Measurements from ENCODE around the gene FAM81B. TPM values are rescaled to one million over a fixed set of nuclear protein-coding genes. Genes with fewer than 3 reads are reported as not detected.

The FAM81B gene
- total RNA-seq, 2 experiments from 2014 or later, result not detected

DNA sequence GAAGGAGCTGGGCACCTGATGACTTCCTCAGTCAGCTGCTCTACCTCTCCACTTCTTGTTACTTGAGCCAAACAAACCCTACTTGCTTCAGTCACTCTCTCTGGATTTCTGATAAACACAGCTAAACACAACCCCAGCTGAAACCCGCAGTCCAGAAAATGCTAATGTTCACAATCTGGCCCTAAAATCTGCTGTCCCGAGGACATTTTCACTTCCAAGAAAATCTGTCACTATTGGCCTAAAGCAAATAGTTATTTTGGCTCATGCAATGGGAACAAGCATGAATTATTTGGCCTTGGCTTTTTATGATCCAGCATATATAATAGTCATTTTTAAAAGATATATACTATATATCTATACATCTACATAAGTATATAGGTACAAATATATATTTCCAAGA lies 19.1 kb downstream of the FAM81B start:
- H3K27me3 Mint-ChIP-seq (ENCODE audit: low read depth), result peaks cover 22% of the 10 kb centered on the region
- no peaks in the 10 kb centered on the region for H3K4me1 Mint-ChIP-seq (ENCODE audit: low read depth)
- ChIA-PET POLR2A (no interaction called here), CTCF (no interaction called here)
- no peaks in the 10 kb centered on the region for H3K36me3 Mint-ChIP-seq (ENCODE audit: low read depth)
- ATAC-seq (no peak), DNase-seq (no peak)
- no peaks in the 10 kb centered on the region for H3K9me3 Mint-ChIP-seq (ENCODE audit: insufficient read depth)
- no peak overlapping the region for H3K4me3 Mint-ChIP-seq
- H3K27ac Mint-ChIP-seq, result no peak overlapping the region

DNA sequence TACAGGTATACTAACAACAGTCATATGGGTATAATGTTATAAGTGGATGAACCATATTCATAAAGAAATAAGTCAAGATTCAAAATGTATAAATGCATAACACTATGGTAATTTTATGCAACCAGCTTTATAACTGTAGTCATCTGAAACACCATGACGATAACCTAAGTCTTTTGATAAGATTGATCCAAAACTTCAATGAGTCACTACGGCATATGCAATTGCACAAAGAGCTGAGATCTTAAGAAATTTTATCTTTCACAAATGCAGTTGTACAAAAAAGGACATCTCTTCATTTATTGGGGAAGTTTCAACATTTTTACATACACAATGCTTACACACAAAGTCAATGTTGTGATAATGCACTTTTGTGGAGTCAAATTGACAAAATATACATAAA lies 20.3 kb downstream of the FAM81B start:
- DNase-seq (no peak), ATAC-seq (no peak)
- H3K27me3 Mint-ChIP-seq (ENCODE audit: low read depth), result peaks cover 18% of the 10 kb centered on the region
- H3K27ac Mint-ChIP-seq, result no peak overlapping the region
- no peak overlapping the region for H3K4me3 Mint-ChIP-seq
- H3K36me3 Mint-ChIP-seq (ENCODE audit: low read depth), result no peaks in the 10 kb centered on the region
- no peaks in the 10 kb centered on the region for H3K4me1 Mint-ChIP-seq (ENCODE audit: low read depth)
- ChIA-PET POLR2A (no interaction called here), CTCF (no interaction called here)
- H3K9me3 Mint-ChIP-seq (ENCODE audit: insufficient read depth), result no peaks in the 10 kb centered on the region

DNA sequence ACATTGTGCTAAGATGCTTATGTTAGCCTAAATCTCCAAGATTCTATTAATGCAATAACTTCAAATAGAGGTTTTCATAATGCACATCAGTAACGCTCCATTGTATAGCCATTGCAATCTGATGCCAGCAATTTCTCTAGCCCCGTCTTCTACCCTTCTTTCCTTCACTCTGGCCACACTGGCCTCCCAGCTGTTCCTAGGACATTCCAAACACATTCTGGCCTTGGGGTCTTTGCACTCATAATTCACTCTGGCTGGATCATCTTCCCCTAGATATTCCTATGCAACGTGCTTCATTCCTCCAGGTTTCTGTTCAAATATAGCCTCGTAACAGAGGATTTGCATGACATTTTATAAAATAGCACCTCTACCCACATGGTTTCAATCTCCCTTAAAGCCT lies 23.3 kb downstream of the FAM81B start:
- Mint-ChIP-seq H3K27ac (no peak overlapping the region), H3K4me1 (ENCODE audit: low read depth) (no peaks in the 10 kb centered on the region), H3K27me3 (ENCODE audit: low read depth) (peaks cover 10% of the 10 kb centered on the region), H3K36me3 (ENCODE audit: low read depth) (no peaks in the 10 kb centered on the region), H3K4me3 (no peak overlapping the region), H3K9me3 (ENCODE audit: insufficient read depth) (no peaks in the 10 kb centered on the region)
- no peak for ATAC-seq
- ChIA-PET POLR2A (no interaction called here), CTCF (no interaction called here)
- no peak for DNase-seq

DNA sequence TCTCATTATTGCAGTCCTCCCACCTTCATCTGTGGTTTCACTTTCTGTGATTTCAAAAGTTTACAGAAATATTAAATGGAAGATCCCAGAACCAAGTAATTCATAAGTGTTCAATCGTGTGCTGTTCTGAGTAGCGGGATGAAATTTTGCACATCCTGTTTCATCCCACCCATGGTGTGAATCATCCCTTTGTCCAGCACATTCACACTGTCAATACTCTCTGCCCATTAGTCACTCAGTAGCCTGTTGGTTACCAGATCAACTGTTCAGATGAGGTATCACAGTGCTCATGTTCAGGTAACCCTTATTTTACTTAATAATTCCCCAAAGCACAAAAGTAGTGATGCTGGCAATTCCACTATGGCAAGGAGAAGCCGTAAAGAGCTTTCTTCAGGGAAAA lies 26.8 kb downstream of the FAM81B start:
- no peaks in the 10 kb centered on the region for H3K36me3 Mint-ChIP-seq (ENCODE audit: low read depth)
- no peak overlapping the region for H3K4me3 Mint-ChIP-seq
- H3K27ac Mint-ChIP-seq, result no peak overlapping the region
- no peak for DNase-seq
- no peak for ATAC-seq
- ChIA-PET POLR2A (no interaction called here), CTCF (no interaction called here)
- H3K4me1 Mint-ChIP-seq (ENCODE audit: low read depth), result no peaks in the 10 kb centered on the region
- no peaks in the 10 kb centered on the region for H3K9me3 Mint-ChIP-seq (ENCODE audit: insufficient read depth)
- peaks cover 4% of the 10 kb centered on the region for H3K27me3 Mint-ChIP-seq (ENCODE audit: low read depth)

DNA sequence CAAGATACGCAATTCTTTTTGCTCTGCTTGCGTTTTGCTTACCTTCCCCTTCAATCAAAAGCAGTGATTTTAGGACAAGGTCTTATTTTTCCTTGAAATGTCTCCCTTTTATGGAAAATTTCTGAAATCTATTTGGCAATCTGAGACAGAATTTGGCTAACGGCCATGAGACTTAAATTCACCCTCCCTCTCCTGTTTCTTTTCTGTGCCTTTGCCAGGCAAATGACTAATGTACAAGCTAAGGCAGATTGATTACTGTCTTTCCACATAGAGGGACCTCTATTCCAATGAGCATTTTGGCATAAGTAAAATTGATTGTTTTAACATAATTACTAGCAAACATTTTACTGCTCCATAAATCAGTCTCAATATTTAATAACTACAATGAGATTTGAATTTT lies 31.7 kb downstream of the FAM81B start:
- H3K27me3 Mint-ChIP-seq (ENCODE audit: low read depth), result no peaks in the 10 kb centered on the region
- H3K36me3 Mint-ChIP-seq (ENCODE audit: low read depth), result no peaks in the 10 kb centered on the region
- no peaks in the 10 kb centered on the region for H3K4me1 Mint-ChIP-seq (ENCODE audit: low read depth)

DNA sequence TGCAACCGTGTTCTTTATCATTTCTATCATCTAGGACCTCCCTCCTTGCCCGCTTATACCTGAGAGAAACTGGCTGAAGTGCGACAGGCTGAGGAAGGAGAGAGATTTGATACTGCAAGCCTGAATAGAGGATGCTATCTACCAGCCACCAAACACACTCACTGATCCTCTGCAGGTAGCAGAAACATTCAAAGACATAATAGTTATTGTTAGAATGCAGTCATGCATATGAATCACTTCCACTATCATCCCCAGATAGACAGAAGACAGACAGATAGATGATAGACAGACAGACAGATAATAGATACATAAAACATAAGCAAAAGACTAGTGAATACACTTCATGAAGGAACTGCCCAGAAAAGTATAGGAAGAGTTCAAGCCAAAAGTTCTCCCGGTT lies 32.9 kb downstream of the FAM81B start:
- Mint-ChIP-seq H3K4me1 (ENCODE audit: low read depth) (no peaks in the 10 kb centered on the region), H3K36me3 (ENCODE audit: low read depth) (no peaks in the 10 kb centered on the region), H3K27me3 (ENCODE audit: low read depth) (peaks cover under 1% of the 10 kb centered on the region), H3K27ac (no peak overlapping the region), H3K9me3 (ENCODE audit: insufficient read depth) (no peaks in the 10 kb centered on the region), H3K4me3 (no peak overlapping the region)
- DNase-seq (no peak), ATAC-seq (no peak)
- CTCF ChIA-PET, result no interaction called here
- POLR2A ChIA-PET, result no interaction called here

More for the DNA sequence above, 31.7 kb downstream of the FAM81B start:
- H3K4me3 Mint-ChIP-seq, result no peak overlapping the region
- no peak for ATAC-seq
- ChIA-PET POLR2A (no interaction called here), CTCF (no interaction called here)
- no peak overlapping the region for H3K27ac Mint-ChIP-seq
- no peaks in the 10 kb centered on the region for H3K9me3 Mint-ChIP-seq (ENCODE audit: insufficient read depth)
- no peak for DNase-seq

DNA sequence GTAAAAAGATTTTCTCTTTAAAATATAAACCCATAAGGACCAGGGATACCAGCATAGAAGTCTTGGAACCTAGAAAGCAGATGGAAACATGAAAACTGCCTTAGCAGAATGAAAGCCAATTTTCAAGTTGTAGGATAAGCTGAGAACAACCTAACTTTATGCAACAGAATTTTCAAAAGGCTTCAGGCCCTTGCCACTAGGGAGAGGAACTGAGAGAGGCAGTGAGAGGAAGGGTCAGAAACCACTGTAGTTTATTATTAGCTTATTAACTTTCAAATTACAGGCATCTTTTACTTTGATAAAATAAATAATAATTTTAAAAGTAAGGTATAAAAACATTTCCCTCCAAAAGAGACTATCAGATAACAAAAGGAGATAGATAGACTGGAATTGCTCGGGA lies 33.4 kb downstream of the FAM81B start:
- ATAC-seq (no peak), DNase-seq (no peak)
- H3K27ac Mint-ChIP-seq, result no peak overlapping the region
- POLR2A ChIA-PET, result no interaction called here
- H3K9me3 Mint-ChIP-seq (ENCODE audit: insufficient read depth), result no peaks in the 10 kb centered on the region
- no peaks in the 10 kb centered on the region for H3K36me3 Mint-ChIP-seq (ENCODE audit: low read depth)
- peaks cover 5% of the 10 kb centered on the region for H3K27me3 Mint-ChIP-seq (ENCODE audit: low read depth)
- H3K4me1 Mint-ChIP-seq (ENCODE audit: low read depth), result no peaks in the 10 kb centered on the region
- CTCF ChIA-PET, result no interaction called here
- no peak overlapping the region for H3K4me3 Mint-ChIP-seq

DNA sequence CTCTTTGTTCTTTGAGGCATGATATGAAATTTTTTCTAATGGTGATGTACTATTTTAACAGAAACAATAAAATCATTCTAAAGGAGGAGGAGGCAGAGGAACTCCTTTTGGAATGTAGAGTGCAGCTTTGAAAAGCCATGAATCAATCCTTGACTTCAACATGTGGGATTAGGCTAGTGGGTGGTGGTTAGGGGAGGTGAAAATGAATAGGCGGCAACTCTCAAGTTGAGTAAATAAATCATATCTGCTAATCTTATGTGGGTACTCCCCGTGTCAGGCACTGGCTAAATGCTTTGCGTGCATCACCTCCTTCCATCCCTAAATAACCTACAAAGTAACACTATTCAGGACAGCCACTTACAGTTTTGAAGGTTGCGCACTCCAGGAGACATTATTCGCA lies 35.1 kb downstream of the FAM81B start:
- Mint-ChIP-seq H3K9me3 (ENCODE audit: insufficient read depth) (no peaks in the 10 kb centered on the region), H3K4me3 (no peak overlapping the region), H3K27me3 (ENCODE audit: low read depth) (peaks cover 5% of the 10 kb centered on the region), H3K27ac (no peak overlapping the region), H3K36me3 (ENCODE audit: low read depth) (no peaks in the 10 kb centered on the region), H3K4me1 (ENCODE audit: low read depth) (no peaks in the 10 kb centered on the region)
- ATAC-seq (no peak), DNase-seq (no peak)
- CTCF ChIA-PET, result no interaction called here
- POLR2A ChIA-PET, result no interaction called here

DNA sequence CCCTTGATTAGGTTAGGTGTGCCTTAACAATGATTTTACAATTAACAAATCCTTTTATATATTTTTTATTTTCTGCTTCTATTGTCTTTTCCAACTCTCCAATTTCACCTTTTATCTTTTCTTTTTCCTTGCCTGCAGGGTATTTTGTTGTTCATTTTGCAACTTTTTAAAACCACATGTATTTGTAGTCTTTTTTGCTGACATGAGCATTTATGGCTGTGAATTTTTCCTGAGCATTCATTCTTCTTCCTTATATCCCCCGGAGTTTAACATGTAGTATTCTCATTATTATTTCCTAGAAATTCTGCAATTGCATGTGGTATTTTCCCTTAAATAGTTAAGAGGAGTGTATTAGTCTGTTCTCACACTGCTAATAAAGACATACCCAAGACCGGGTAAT lies 41.6 kb downstream of the FAM81B start:
- ATAC-seq (no peak), DNase-seq (no peak)
- Mint-ChIP-seq H3K36me3 (ENCODE audit: low read depth) (no peaks in the 10 kb centered on the region), H3K27me3 (ENCODE audit: low read depth) (peaks cover 5% of the 10 kb centered on the region), H3K9me3 (ENCODE audit: insufficient read depth) (peaks cover 5% of the 10 kb centered on the region), H3K4me1 (ENCODE audit: low read depth) (no peaks in the 10 kb centered on the region), H3K27ac (no peak overlapping the region), H3K4me3 (no peak overlapping the region)
- ChIA-PET POLR2A (no interaction called here), CTCF (no interaction called here)

DNA sequence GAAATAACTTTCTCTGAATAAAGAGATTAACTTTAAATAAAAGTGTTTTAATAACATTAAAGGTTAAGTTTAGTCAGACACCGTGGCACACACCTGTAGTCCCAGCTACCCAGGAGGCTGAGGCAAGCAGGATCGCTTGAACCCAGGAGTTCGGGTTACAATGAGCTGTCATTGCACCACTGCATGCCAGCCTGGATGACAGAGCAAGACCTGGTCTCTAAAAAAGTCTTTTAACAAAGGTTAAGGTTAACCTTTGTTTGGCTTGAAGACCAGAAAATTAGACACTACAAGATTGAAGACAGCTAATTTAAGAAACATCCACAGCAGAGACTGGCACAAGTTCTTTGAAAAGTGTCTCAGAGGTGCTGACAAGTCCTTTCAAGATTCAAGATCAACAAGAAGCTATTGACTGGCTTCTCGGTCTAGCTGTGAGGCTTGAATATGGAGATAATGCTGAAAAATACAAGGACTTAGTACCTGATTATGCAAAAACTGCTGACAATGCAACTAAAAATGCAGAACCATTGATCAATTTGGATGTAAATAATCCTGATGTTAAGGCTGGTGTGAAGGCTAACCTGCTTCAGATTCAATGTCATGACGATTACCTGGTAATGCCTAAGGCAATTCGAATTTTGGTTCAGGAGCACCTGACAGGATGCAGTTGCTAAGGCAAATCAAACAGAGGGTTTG lies 48.8 kb downstream of the FAM81B start:
- H3K9me3 Mint-ChIP-seq (ENCODE audit: insufficient read depth), result no peaks in the 10 kb centered on the region
- H3K27ac Mint-ChIP-seq, result no peak overlapping the region
- ATAC-seq, result no peak
- POLR2A ChIA-PET, result no interaction called here
- H3K36me3 Mint-ChIP-seq (ENCODE audit: low read depth), result no peaks in the 10 kb centered on the region
- CTCF ChIA-PET, result no interaction called here
- H3K27me3 Mint-ChIP-seq (ENCODE audit: low read depth), result peaks cover 12% of the 10 kb centered on the region
- H3K4me1 Mint-ChIP-seq (ENCODE audit: low read depth), result no peaks in the 10 kb centered on the region
- DNase-seq, result no peak
- H3K4me3 Mint-ChIP-seq, result no peak overlapping the region

DNA sequence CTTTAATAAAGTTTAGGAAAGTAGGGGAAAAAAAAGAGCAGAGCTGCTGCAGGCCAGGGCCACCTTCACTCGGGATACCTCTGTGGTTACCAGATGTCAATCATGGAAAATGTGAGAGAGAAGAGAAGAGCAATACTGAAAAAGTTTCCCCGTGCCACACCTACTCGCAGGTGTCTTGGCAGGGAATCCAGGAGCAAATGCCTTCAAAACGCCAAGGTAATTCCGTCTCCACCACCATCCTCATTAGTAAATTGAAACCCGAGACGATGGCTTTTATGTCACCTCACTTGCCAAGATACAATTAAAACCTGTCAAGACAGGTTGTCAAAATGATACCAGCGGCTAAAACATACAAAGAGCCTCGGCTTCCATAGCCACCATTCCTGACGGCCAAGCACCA lies 49.7 kb downstream of the FAM81B start:
- ATAC-seq (no peak), DNase-seq (no peak)
- Mint-ChIP-seq H3K4me1 (ENCODE audit: low read depth) (no peaks in the 10 kb centered on the region), H3K27ac (no peak overlapping the region), H3K27me3 (ENCODE audit: low read depth) (peaks cover 15% of the 10 kb centered on the region), H3K36me3 (ENCODE audit: low read depth) (no peaks in the 10 kb centered on the region), H3K4me3 (no peak overlapping the region), H3K9me3 (ENCODE audit: insufficient read depth) (no peaks in the 10 kb centered on the region)
- POLR2A ChIA-PET, result no interaction called here
- CTCF ChIA-PET, result no interaction called here

DNA sequence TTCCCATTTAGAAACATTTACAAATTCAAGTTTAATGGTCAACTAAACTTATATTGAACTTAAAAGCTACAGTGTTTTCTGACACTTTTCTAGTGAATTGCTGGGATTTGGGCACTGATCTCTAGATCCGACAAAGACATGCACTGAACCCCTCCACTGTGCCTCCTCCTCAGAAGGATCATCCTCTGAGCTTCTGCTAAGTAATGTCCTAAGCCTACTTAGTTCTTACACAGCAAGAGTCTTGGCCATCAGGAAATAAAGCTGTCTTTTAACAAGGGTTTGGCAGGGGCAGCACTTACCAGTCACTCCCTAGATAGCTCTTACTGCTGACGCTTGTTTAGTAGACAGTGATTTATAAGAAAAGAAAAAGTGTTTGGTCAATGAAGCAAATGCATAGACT lies 50.5 kb downstream of the FAM81B start:
- Mint-ChIP-seq H3K36me3 (ENCODE audit: low read depth) (no peaks in the 10 kb centered on the region), H3K27me3 (ENCODE audit: low read depth) (peaks cover 15% of the 10 kb centered on the region), H3K4me1 (ENCODE audit: low read depth) (no peaks in the 10 kb centered on the region), H3K4me3 (no peak overlapping the region), H3K9me3 (ENCODE audit: insufficient read depth) (no peaks in the 10 kb centered on the region), H3K27ac (no peak overlapping the region)
- DNase-seq (no peak), ATAC-seq (no peak)
- ChIA-PET POLR2A (no interaction called here), CTCF (no interaction called here)

DNA sequence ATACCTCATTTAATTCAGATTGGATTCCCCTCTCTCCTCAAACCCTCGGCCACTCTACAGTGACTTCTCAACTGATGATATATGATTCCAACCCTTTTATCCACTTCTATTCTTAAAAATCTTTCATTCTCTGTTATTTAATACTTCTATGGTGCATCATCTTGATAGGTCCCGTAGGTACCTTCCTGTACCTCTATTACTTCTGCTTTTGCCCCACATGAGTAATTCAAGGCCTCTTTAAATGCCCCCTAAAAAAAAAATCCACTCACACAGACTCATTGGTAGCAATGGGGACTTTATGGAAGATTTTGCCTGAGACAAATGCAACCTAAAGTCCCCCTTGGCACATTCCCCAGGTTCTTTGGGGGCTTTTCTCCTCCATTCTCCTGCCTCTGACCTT lies 54.3 kb downstream of the FAM81B start:
- CTCF ChIA-PET, result no interaction called here
- Mint-ChIP-seq H3K27me3 (ENCODE audit: low read depth) (peaks cover 11% of the 10 kb centered on the region), H3K36me3 (ENCODE audit: low read depth) (no peaks in the 10 kb centered on the region), H3K4me1 (ENCODE audit: low read depth) (no peaks in the 10 kb centered on the region), H3K9me3 (ENCODE audit: insufficient read depth) (no peaks in the 10 kb centered on the region), H3K4me3 (no peak overlapping the region), H3K27ac (no peak overlapping the region)
- ATAC-seq, result no peak
- no peak for DNase-seq
- POLR2A ChIA-PET, result no interaction called here

Measured in activated CD8-positive, alpha-beta T cell treated with anti-CD3 and anti-CD28 coated beads, Interleukin-2, amount 10 ng/mL, durations not matched to agents 7 days and 5 days (primary cell).